ENCODE data around the gene BET1.

DNA sequence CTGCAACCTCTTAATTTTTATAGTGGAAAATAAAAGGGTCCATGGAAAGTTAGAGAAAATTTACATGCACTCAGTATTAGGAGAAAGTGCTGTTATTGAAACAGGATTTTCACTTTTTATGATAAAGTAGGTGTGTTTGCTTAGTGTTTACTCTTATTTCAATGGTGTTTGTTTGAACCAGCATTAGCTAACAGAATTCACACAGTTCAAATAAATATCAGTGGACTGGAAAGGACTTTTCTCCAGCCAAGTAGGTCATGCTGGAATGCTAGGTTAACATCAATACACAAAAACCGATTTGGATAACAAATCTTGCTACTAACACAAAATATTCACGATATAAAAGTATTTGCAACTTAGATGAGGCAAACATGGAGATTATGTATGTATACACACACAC is 49.4 kb upstream of the BET1 start:
- TF ChIP-seq POLR2A (IDR thresholded peaks at IDR 0.05; ENCODE audit: extremely low read depth, insufficient read length) (no peak), CTCF (IDR thresholded peaks at IDR 0.05; ENCODE audit: low read depth, low read length) (no peak)
- TF ChIP-seq, protein P1, sequence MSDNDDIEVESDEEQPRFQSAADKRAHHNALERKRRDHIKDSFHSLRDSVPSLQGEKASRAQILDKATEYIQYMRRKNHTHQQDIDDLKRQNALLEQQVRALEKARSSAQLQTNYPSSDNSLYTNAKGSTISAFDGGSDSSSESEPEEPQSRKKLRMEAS (IDR thresholded peaks at IDR 0.05; ENCODE audit: low read depth, low read length), result no peak
